ENCODE measurements around the gene OR4D2. TPM values are rescaled to one million over a fixed set of nuclear protein-coding genes. Genes with fewer than 3 reads are reported as not detected.

The OR4D2 gene
- total RNA-seq, 1 donor from 2014 or later: not detected

Other genes with a start within 250 kb of the OR4D2 start
- 0.30 and 0.34 TPM in 2 replicates for gene CUEDC1, start 211.6 kb upstream of the OR4D2 start, total RNA-seq
- gene VEZF1, start 178.7 kb upstream of the OR4D2 start, total RNA-seq: 37.1 and 38.7 TPM in 2 replicates
- gene SRSF1, start 159.7 kb upstream of the OR4D2 start, total RNA-seq: 448 and 450 TPM in 2 replicates
- 33.3 and 33.6 TPM in 2 replicates for gene DYNLL2, start 83.6 kb upstream of the OR4D2 start, total RNA-seq
- 0.05 and 0.09 TPM in 2 replicates for gene OR4D1, start 18.6 kb upstream of the OR4D2 start, total RNA-seq
- not detected in 2 replicates for gene EPX, start 25.7 kb downstream of the OR4D2 start, total RNA-seq
- 18.8 and 20.5 TPM in 2 replicates for gene MKS1, start 52.3 kb downstream of the OR4D2 start, total RNA-seq
- not detected in 2 replicates for gene LPO, start 71.6 kb downstream of the OR4D2 start, total RNA-seq
- not detected in 2 replicates for gene MPO, start 114.0 kb downstream of the OR4D2 start, total RNA-seq
- 21.9 and 22.3 TPM in 2 replicates for gene TSPOAP1, start 161.8 kb downstream of the OR4D2 start, total RNA-seq
- gene SUPT4H1, start 185.2 kb downstream of the OR4D2 start, total RNA-seq: 153 and 160 TPM in 2 replicates